GM12872 (cell line): Measurements from ENCODE around the gene MYO16.

Source experiments
- TF ChIP-seq, protein P1 (sequence below): IDR thresholded peaks from 3 replicates; pipeline ENCODE4 v1.5.1; 2011; ENCODE audit warnings: low read depth, mild to moderate bottlenecking, low read length, moderate library complexity; ENCODE audit not compliant: insufficient read depth

The MYO16 gene

GRCh38 chr13:109180905-109181425, 551.6 kb downstream of the MYO16 start:
- TF ChIP-seq, protein P1, sequence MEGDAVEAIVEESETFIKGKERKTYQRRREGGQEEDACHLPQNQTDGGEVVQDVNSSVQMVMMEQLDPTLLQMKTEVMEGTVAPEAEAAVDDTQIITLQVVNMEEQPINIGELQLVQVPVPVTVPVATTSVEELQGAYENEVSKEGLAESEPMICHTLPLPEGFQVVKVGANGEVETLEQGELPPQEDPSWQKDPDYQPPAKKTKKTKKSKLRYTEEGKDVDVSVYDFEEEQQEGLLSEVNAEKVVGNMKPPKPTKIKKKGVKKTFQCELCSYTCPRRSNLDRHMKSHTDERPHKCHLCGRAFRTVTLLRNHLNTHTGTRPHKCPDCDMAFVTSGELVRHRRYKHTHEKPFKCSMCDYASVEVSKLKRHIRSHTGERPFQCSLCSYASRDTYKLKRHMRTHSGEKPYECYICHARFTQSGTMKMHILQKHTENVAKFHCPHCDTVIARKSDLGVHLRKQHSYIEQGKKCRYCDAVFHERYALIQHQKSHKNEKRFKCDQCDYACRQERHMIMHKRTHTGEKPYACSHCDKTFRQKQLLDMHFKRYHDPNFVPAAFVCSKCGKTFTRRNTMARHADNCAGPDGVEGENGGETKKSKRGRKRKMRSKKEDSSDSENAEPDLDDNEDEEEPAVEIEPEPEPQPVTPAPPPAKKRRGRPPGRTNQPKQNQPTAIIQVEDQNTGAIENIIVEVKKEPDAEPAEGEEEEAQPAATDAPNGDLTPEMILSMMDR: no peak

- TF ChIP-seq, protein P1: no peak
These were observed 553.5 kb downstream of the MYO16 start for GRCh38 chr13:109182777-109183465.

- TF ChIP-seq, protein P1: no peak
These were observed 562.0 kb downstream of the MYO16 start for GRCh38 chr13:109191413-109191812.

DNA sequence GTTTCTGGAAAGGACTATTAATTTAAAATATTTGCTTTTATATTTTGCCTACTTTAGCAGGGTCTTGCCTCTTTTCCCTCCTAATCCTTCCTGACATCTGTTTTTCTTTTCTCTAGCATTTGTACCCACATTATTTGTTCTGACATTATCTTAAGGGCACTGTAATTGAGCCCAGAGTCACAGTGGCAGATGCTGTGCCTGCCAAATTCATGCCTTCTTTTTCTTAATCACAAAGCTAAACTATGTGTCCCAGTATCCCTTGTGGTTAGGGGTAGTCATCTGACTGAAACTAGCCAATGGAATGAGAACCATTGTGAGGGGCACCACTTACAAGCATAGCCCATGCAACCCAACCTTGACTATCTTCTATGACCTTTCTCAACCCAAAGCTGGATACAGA, 562.9 kb downstream of the MYO16 start:
- TF ChIP-seq, protein P1: no peak

- TF ChIP-seq, protein P1: 0 out of 3 replicates have a peak, but pooled peaks have one; percentile 4
These were observed 567.5 kb downstream of the MYO16 start for GRCh38 chr13:109196948-109197347.

- TF ChIP-seq, protein P1: no peak
These were observed 569.2 kb downstream of the MYO16 start for GRCh38 chr13:109198585-109198984.

DNA sequence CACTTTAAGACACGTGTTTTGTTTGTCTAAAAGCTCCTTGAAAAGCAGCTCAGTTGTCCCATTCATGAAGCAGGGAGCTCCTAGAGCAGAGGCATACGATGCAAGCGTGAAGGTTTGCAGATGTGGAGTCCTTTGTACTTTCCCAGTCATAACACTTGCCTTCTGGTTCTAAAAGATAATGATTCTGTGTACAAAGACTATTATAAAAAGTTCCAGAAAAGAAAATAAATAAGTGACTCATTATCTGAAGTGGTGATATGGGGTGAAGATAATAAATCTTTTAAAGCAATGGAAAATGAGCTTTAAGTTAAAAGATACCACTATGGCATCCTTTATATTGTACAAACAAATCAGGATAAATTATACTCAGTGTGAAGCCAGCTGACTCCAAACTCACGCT, 569.9 kb downstream of the MYO16 start:
- TF ChIP-seq, protein P1: no peak

GRCh38 chr13:109200556-109200955, 571.1 kb downstream of the MYO16 start:
- TF ChIP-seq, protein P1: no peak
